GM20431 (cell line): ENCODE measurements around the gene USP7.
"Not testable (repeated sequence)": the region's sequence is repeated elsewhere in the genome, so short reads cannot be mapped to it uniquely, and the experiment has no call there.

Experiments
- in situ Hi-C: fragments of 300-500 bp; cut with MseI, MboI; formaldehyde crosslinking; loops from one replicate; pipeline ENCODE4 v1.15.0; 2020; ENCODE audit warnings: low sequenced_read_pairs; ENCODE audit not compliant: unreplicated experiment

USP7 gene

DNA sequence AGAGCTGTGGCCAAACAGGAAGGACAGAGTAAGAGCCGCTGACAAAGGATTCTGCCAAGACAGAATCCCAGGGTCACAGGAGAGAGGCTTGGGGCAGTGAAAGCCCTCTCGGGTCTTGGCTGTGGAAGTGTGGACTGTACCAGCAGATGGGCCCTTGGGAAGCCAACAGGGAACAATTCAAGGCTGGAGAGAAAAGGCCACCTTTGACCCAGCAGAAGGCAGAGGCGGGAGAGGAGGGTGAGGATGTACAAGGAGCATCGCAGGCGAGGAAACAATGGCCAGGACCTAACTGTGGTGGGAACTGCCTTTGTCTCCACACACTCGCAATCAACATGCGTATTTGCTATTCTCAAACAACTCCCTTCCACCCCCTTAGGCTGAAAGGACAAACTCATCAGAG, 110.6 kb downstream of the USP7 start:
- in situ Hi-C loops: no loop called here

DNA sequence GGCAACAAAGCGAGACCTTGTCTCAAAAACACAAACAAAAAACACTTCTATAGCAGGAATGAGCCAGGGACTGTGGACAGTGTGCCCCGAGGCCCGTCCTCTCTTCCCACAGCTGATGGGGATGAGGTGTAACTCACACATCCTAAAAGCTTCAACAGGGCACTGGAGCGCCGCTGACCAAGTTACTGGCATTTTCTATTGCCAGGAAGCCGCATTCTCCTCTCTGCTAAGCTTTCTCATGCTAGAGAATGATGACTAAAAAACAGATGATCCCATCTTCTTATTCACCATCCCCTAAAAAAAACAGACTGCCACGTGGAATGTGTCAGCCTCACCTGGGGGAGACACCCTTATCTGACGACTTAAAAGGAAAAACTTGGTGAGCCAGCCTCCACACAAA, 111.2 kb downstream of the USP7 start:
- in situ Hi-C loops: no loop called here

DNA sequence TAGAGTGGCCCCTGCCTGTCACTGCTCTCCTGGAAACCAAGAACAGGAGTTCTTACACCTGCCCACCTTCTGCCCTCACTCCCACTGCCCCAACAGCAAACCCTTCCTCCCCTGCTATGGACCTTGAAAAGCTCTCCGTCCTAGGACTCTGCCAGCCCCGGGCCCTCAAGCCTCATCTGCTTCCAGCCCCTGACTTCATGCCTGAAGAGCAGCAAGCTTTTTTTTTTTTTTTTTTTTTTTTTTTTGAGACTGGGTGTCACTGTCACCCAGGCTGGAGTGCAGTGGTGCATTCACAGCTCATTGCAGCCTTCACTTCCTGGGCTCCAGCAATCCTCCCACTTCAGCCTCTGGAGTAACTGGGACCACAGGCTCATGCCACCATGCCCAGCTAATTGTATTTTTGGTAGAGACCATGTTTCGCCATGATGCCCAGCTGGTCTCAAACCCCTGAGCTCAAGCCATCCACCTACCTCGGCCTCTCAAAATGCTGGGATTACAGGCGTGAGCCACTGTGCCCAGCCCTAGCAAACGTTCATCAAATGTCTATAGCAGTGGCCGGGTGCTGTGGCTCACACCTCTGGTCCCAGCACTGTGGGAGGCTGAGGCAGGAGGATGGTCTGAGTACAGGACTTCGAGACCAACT, 111.8 kb downstream of the USP7 start:
- in situ Hi-C loops: no loop called here

DNA sequence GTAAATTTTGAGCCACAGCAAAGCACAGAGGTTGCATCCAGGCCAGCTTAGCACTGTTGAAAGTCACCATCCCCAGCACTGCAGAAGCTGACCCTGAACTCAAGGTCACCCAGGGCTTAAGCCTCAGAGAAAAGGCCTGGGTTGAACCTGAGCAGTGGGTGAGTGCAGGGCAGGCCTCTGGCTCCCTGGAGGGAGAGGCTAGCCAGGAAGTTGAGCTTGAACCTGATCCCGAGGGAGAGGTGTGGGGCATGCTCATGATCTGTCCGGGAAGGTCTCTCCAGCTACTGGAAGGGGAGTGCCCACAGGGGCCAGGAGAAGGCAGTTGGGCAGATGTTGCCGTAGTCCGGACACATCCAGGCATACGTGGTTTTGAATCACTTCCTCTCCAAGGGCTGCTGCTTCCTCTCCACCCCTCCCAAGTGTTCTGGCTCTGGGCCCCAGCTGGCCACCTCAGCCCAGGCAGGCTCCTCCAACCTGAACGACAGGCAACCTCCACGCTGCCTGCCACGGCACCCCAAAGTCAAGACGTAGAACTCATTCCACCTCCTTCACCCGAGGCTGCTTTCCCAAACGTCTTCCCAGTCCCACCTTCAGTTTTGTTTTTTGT, 113.3 kb downstream of the USP7 start:
- in situ Hi-C loops: no loop called here

DNA sequence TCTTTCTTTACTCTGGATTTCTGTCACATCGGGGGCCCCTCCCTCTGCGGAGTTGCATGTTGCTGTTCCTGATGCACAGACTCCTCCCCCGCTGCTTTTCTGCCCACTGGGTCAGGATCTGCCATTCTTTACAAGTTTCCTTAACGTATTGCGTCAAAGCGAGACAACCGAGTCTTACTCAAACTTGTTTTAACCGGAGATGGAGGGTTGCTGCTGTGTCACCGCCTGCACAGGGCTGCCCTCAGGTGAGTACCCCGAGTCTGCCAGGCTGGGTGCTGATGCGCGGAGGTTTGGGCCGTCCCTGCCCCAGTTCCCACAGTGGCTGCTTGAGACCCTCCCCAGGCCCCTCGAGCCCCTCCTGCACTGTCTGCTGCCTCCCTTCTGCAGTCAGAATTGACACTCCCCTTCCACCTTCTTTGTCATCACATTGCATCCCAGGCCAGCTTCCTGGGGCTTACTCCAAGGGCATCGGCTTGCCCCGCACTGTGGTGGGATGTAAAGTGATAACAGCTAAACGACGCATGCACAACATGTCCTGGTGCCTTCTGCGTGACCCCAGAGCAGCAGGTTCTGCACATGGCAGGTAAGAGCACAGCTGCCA, 114.2 kb downstream of the USP7 start:
- in situ Hi-C loops: no loop called here

DNA sequence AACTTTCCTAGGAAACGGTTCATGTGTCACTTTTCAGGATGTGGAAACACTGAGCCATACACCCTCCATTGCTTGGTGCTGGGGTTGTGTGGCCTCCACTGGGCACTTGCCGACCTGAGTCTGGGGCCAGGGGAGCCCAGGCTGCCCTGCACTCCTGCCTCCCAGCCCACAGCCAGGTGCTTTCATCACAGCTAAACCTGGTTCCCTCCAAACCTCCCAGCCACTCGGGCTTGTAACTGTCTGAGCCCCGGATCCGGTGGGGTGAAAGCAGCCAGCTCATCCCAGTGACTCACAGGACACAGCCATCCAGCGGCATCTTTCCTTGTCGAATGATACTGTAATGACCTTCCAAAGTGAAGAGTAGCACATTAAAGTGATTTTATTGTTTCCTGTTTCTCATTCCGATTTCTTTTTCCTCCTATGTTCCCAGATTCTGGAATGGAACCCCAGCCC, 114.7 kb downstream of the USP7 start:
- in situ Hi-C loops: no loop called here

DNA sequence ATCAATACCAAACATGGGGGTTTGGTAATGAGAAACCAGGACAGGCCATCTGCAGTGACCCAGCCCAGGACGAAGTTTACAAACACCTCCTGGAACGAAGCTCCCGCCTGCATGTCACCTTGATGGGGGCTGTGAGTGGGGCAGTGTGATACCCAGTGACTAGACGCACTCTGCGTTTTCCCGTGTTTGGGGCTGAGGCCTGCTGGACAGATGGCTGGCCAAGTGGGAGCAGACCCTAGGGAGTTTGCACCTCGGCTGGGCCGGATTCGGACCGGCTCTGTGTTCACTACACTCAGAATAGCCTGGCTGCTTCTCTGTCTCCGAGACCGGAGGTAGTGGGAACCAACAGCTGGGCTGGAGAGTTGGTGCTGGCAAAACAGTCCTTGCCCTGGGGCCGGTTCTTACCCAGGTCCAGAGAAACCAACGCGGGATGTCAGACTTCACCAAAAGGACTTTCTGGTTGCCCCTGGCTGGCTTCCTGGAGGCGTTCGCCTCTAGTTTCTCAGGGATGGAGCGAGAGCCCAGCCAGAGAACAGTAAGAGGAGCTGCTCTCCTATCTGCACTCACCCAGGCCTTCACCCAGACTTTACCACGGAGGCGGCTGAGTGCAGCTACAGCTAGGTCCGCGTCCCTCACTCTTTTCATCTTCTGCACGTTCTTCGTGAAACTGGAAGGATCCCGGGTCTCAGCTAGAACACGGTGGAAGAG, 115.3 kb downstream of the USP7 start:
- in situ Hi-C loops: no loop called here

DNA sequence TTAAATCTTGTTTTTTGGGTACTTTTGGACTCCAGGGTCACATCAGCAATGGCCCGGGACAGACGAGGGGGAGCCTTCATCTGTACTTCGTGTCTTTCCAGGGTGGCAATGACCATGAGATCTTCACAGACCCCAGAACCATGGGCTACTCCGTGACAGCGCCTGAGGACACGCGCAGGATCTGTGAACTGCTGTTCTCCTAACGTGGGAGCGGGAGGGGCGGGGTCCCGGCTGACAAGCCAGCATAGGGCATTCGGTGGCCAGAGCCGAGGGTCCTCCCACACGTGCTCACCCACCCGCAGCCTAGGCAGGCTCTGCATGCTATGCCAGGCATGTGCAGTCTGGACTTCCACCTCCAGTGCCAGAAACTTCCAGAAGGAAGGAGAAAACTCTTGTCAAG, 116.1 kb downstream of the USP7 start:
- in situ Hi-C loops: no loop called here

DNA sequence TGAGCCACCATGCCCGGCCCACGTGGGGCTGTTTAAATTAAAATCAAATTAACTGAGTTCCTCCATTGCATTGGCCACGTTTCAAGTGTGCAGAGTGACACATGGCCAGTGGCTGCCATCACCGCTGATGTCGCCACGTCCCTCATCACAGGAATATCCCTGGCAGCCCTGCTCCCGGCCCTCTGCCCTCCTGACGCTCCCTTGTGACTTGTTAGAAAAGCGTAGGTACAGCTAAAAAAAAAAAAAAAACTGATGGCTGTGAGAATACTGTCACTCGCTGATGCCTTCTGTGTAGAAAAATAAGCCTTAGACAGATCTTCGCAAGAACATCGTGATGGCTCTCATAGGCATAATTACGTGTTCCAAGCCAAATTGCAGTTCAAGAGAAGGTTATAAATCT, 116.6 kb downstream of the USP7 start:
- in situ Hi-C loops: no loop called here

DNA sequence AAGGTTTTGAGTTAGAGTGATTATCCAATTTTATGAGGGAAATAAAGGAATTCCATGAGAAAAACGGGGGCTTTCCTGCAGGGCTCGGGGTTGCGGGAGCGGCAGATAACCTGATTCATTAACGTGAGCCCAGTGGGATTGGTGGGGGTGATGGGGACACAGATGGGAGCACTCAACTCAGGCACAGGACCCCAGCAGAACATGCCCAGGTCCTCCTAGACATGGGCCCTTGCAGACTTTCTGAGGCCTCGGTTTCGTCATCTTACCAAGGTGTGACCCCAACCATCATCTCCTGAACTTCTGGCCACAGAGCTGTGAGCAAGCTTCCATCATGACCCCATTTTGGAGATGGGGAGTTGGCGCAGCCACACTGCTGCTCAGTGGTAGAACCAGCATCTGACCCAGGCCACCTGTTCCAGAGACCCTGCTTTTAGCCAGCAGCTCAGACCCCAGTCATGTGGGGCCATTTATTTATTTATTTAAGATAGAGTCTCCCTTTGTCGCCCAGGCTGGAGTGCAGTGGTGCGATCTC, 117.2 kb downstream of the USP7 start:
- in situ Hi-C loops: no loop called here

DNA sequence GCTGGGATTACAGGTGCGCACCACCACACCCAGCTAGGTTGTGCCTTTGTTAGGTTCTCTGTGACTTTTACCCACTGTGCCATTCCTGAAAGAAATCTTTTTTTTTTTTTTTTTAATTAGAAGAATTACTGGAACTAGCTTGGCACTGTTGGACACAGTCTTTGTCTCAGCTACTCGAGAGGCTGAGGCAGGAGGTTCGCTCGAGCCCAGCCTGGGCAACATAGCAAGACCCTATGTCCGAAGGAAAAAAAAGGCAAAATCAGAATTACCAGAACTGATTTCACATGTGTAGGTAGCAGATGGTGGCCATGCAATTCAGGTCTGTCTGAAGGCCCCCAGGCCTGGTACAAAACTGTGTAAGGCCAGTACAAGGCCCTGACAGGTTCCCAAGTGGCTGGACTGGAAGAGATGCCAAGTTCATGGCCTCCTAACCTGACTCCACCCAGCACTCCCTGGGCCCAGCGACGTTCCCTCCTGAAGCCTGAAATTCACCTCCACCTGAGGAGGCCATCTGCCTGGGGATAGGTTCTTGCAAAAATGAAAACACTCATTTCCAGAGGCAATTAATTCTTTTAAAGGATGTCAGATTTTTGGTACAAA, 117.9 kb downstream of the USP7 start:
- in situ Hi-C loops: no loop called here

DNA sequence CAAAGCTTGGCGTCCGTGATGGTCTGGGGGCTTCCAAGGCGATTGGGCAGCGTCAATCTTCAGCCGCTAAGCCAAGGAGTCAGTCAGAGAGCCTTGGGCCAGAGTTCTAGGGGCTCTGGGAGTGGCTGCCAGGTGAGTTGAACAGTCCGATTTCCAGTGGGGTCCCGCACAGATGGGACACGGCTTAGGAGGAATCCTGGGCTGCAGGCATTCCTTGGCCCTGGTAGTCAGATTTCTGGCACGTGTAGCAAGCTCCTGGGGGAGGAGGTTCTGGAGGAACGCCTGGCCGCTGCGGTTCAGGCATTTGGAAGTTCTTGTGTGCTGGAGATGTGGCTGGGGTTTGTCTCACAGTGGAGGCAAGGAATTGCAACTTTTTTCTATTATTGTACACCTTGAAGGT, 120.4 kb downstream of the USP7 start:
- in situ Hi-C loops: not testable (repeated sequence)
